K562 (cell line): ENCODE results near the gene GABRD. TPM values are rescaled to one million over a fixed set of nuclear protein-coding genes. Genes with fewer than 3 reads are reported as not detected.
A peak's percentile ranks its signal among the peaks of the same experiment; 100 is the strongest.

Experiments
- ATAC-seq: fragments of 200-7000 bp; cut with Tn5 transposase; 3 replicates; pipeline ENCODE4 v1.9.1; 2020; ENCODE audit warnings: moderate library complexity
- BruUV-seq: library from RNA; stranded (reverse); fragments of 400-500 nt; replicated peaks from 2 replicates; lab custom pipeline; 2021; lab: Mats Ljungman, UMichigan
- CTCF ChIA-PET: fragments of 300-600 bp; formaldehyde crosslinking; extraction: SDS; loops from one replicate; lab custom pipeline; 2021; ENCODE audit warnings: low intra/inter-chr PET ratio; lab: Yijun Ruan, JAX
- POLR2A ChIA-PET: fragments of 300-600, 350-650 bp; sonication (Branson Sonifier 250); formaldehyde crosslinking; extraction: SDS; loops from one replicate; lab custom pipeline; 2021; ENCODE audit warnings: antibody characterized with exemption, inconsistent platforms; lab: Yijun Ruan, JAX
- DNase-seq, 4 experiments: peaks; one replicate each; pipeline versions ENCODE4 v3.0.0 to v3.0.0-alpha.2; 2011 to 2018; ENCODE audit warnings: low spot score in 3 of 4, mixed read lengths in 3 of 4; ENCODE audit errors: extremely low read depth in 1 of 4
- FAIRE-seq: peaks from 2 replicates; lab custom pipeline; 2011; peaks lifted over from hg19 to GRCh38; lab: Jason Lieb, UNC
- H2AFZ ChIP-seq: 2 replicates; pipeline ENCODE4 v1.6.0; 2011; ENCODE audit warnings: low read depth, low read length, control low read depth, inconsistent platforms
- H3K27ac ChIP-seq: fragments of 200-600 bp; 3 replicates; pipeline ENCODE4 v1.8.0; 2011; ENCODE audit warnings: low read depth, mild to moderate bottlenecking, control low read depth, inconsistent platforms, low read length, moderate library complexity, mixed read lengths; ENCODE audit errors: extremely low read depth
- H3K27me3 ChIP-seq, 2 experiments: fragments of 300-600 bp in 1 of 2; 2 replicates in 1 of 2; 3 replicates in 1 of 2; pipeline versions ENCODE4 v1.6.0 to v1.8.0; 2011; ENCODE audit warnings: inconsistent platforms in 2 of 2, low read length in 2 of 2, mild to moderate bottlenecking in 1 of 2, mixed read lengths in 1 of 2, moderate library complexity in 1 of 2; ENCODE audit not compliant: control insufficient read depth in 2 of 2, insufficient read depth in 2 of 2
- H3K36me3 ChIP-seq: fragments of 300-600 bp; 3 replicates; pipeline ENCODE4 v1.8.0; 2011; ENCODE audit warnings: mild to moderate bottlenecking, low read length, inconsistent platforms; ENCODE audit not compliant: control insufficient read depth, insufficient read depth
- H3K4me1 ChIP-seq, 2 experiments: fragments of 200-600 bp in 1 of 2; replicated peaks in 1 of 2; 2 replicates in 1 of 2; 3 replicates in 1 of 2; pipeline versions ENCODE4 v1.5.1 to v1.8.0; 2011; ENCODE audit warnings: inconsistent platforms in 2 of 2, low read length in 2 of 2, mild to moderate bottlenecking in 1 of 2, mixed read lengths in 1 of 2, moderate library complexity in 1 of 2; ENCODE audit not compliant: control insufficient read depth in 2 of 2, insufficient read depth in 2 of 2
- H3K4me2 ChIP-seq: 2 replicates; pipeline ENCODE4 v1.6.1; 2011; ENCODE audit warnings: low read length, control low read depth, inconsistent platforms, mixed read lengths; ENCODE audit not compliant: insufficient read depth
- H3K4me3 ChIP-seq: fragments of 200-600 bp; sonication (generic), shearing (Covaris generic); 2 replicates; pipeline ENCODE4 v1.5.1; 2016; ENCODE audit warnings: control low read depth, inconsistent platforms
- H3K79me2 ChIP-seq: fragments of 200-600 bp; 3 replicates; pipeline ENCODE4 v1.8.0; 2011; ENCODE audit warnings: low read length, inconsistent platforms; ENCODE audit not compliant: control insufficient read depth, insufficient read depth
- H3K9ac ChIP-seq, 2 experiments: 2 replicates each; pipeline versions ENCODE4 v1.6.0 to v1.6.1; 2011; ENCODE audit warnings: low read depth in 2 of 2, low read length in 2 of 2, control low read depth in 1 of 2, inconsistent platforms in 1 of 2, mild to moderate bottlenecking in 1 of 2, mixed read lengths in 1 of 2; ENCODE audit not compliant: insufficient read depth in 1 of 2
- H3K9me1 ChIP-seq: one replicate; pipeline ENCODE4 v1.6.0; 2011; ENCODE audit warnings: inconsistent platforms, mild to moderate bottlenecking, low read length, moderate library complexity; ENCODE audit not compliant: control insufficient read depth, insufficient read depth
- H3K9me3 ChIP-seq: replicated peaks from 2 replicates; pipeline ENCODE4 v1.5.1; 2011; ENCODE audit warnings: low read depth, low read length, inconsistent platforms; ENCODE audit not compliant: control insufficient read depth, insufficient read depth
- H4K20me1 ChIP-seq: replicated peaks from 2 replicates; pipeline ENCODE4 v1.6.1; 2011; ENCODE audit warnings: low read length, inconsistent platforms, mixed read lengths; ENCODE audit not compliant: control insufficient read depth, insufficient read depth
- CBFA2T3 ChIP-seq: fragments of 450-650 bp; IDR thresholded peaks from 2 replicates; pipeline ENCODE4 v1.6.1; 2017
- KLF6 ChIP-seq: fragments of 250-450 bp; sonication (Bioruptor Pico); IDR thresholded peaks from 2 replicates; pipeline ENCODE4 v1.4.0; 2020; ENCODE audit warnings: mild to moderate bottlenecking, moderate library complexity, borderline replicate concordance
- PHF8 ChIP-seq: fragments of 200-600 bp; sonication (generic); IDR thresholded peaks from 2 replicates; pipeline ENCODE4 v1.6.1; 2012; ENCODE audit warnings: mixed run types, mild to moderate bottlenecking, inconsistent platforms, low read length, moderate library complexity, borderline replicate concordance
- POLR3A ChIP-seq: IDR thresholded peaks from 2 replicates; pipeline ENCODE4 v1.6.1; 2011; ENCODE audit warnings: borderline replicate concordance, mild to moderate bottlenecking, moderate library complexity; ENCODE audit not compliant: insufficient read length, insufficient read depth; ENCODE audit errors: extremely low read depth
- RHOXF2B ChIP-seq: fragments of 250-450 bp; sonication (Bioruptor Pico); conservative IDR thresholded peaks from 2 replicates; pipeline ENCODE4 v1.5.1; 2021
- STAT5A ChIP-seq: IDR thresholded peaks from 2 replicates; pipeline ENCODE4 v1.6.1; 2012; ENCODE audit warnings: low read length, inconsistent platforms, borderline replicate concordance
- ZC3H4 ChIP-seq: sonication (generic); formaldehyde crosslinking; IDR thresholded peaks from 2 replicates; pipeline ENCODE4 v1.9.0; 2021; ENCODE audit warnings: missing genetic modification reagents, borderline replicate concordance
- ZNF324 ChIP-seq: fragments of 250-450 bp; sonication (Bioruptor Pico); IDR thresholded peaks from 2 replicates; pipeline ENCODE4 v1.4.0; 2020; ENCODE audit warnings: mild to moderate bottlenecking
- WGBS: fragments of 100-300 bp; shearing (Covaris generic); methylation state at CpG from one replicate; pipeline ENCODE4 v1.1.6; 2016; ENCODE audit warnings: low coverage, mixed read lengths; ENCODE audit not compliant: insufficient coverage; ENCODE audit errors: missing lambda C conversion rate; 5-methylcytosine and 5-hydroxymethylcytosine counted together
- in situ Hi-C: fragments of 300-500 bp; cut with MboI; formaldehyde crosslinking; loops from 4 replicates; pipeline ENCODE4 v1.15.0; 2018; ENCODE audit warnings: inconsistent platforms, mixed read lengths
- intact Hi-C: fragments of 100-400 bp; cut with micrococcal nuclease; formaldehyde crosslinking; loops from 2 replicates; pipeline ENCODE4 v1.14.2; 2022
- polyA plus RNA-seq, 8 experiments: library from polyadenylated mRNA; depleted of rRNA in 4 of 8; stranded (reverse) in 5 of 8; unstranded in 3 of 8; fragments of >200 nt; fragmentation: Nextera tagmentation in 2 of 8; fragmentation: Illumina TruSeq in 1 of 8; extraction: Ambion mirVana in 2 of 8; extraction: Trizol in 1 of 8; gene quantifications; 2 replicates each; pipeline versions ENCODE4 v1.2.1 to v1.2.3, GENCODE V29; 2011 to 2014; ENCODE audit warnings: inconsistent platforms in 1 of 8, missing spikeins in 1 of 8
- total RNA-seq, 7 experiments: library from RNA; depleted of rRNA in 6 of 7; stranded (reverse); fragments of >200 nt in 6 of 7; fragmentation: Illumina TruSeq in 2 of 7; extraction: Trizol in 2 of 7; gene quantifications; 2 replicates each; pipeline versions ENCODE4 v1.2.1 to v1.2.3, GENCODE V29; 2011 to 2021; ENCODE audit warnings: low replicate concordance in 1 of 7
- TF ChIP-seq, protein P1 (sequence below): sonication (generic); formaldehyde crosslinking; IDR thresholded peaks from 2 replicates; pipeline ENCODE4 v1.8.0; 2022; ENCODE audit warnings: missing genetic modification reagents, mild to moderate bottlenecking, moderate library complexity, borderline replicate concordance
- TF ChIP-seq, protein P2 (sequence below): fragments of 250-450 bp; sonication (Bioruptor Pico); IDR thresholded peaks from 2 replicates; pipeline ENCODE4 v1.6.1; 2021; ENCODE audit warnings: mild to moderate bottlenecking
- TF ChIP-seq, protein P3 (sequence below), 2 experiments: IDR thresholded peaks in 1 of 2; conservative IDR thresholded peaks in 1 of 2; 2 replicates each; pipeline ENCODE4 v1.6.1; 2016; ENCODE audit warnings: low read depth in 2 of 2, mild to moderate bottlenecking in 1 of 2, missing compliant biosample characterization in 1 of 2, missing genetic modification characterization in 1 of 2, moderate library complexity in 1 of 2

GABRD gene
- total and polyA plus RNA-seq, 9 of the 15 experiments (the other 6 are each of a cell fraction or from before 2014, with no cell fraction given) = 0.07 TPM; not detected in 8

DNA sequence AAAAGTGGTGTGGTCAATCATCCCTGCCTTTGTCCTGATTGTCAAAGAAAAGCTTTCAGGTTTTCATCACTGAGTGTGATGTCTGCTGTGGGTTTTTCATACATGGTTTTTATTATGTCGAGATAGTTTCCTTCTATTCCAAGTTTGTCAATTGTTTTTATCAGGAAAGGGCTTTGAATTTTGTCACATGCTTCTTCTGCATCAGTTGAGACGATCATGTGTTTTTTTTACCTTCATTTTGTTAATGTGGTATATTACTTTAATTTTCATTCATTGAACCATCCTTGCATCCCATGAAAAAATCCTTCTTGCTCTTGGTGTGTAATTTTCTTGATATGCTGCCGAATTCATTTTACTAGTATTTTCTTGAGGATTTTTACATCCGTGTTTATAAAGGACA lies 46.6 kb downstream of the GABRD start:
- intact Hi-C loops (no loop called here), in situ Hi-C loops (no loop called here)
- ATAC-seq (no peak), DNase-seq (no peak), FAIRE-seq (no peak)
- no peaks in the 10 kb centered on the region for H3K36me3 ChIP-seq
- H3K9me1 ChIP-seq = no peaks in the 10 kb centered on the region
- no peak overlapping the region for H2AFZ ChIP-seq
- 3% methylated on average over 4 of the region's 4 CpGs for WGBS
- H3K9me3 ChIP-seq = no peaks in the 10 kb centered on the region
- peaks cover 0 to 19% of the 10 kb centered on the region in 2 experiments; a peak in 1 of 5 replicates for H3K4me1 ChIP-seq
- no peak overlapping the region for H3K4me3 ChIP-seq
- H3K27me3 ChIP-seq = peaks cover 72 to 74% of the 10 kb centered on the region in 2 experiments
- no TSS peak for BruUV-seq
- H3K4me2 ChIP-seq = no peak overlapping the region
- H3K9ac ChIP-seq = no peak overlapping the region
- H3K27ac ChIP-seq = no peak overlapping the region
- H4K20me1 ChIP-seq = peaks cover 9% of the 10 kb centered on the region; the same call in 1 of the 2 replicates
- ChIA-PET POLR2A (no interaction called here), CTCF (no interaction called here)
- peak; percentile 76 for TF ChIP-seq ZNF324 (CRISPR knock-in tag)
- TF ChIP-seq ZC3H4 (CRISPR knock-in tag) = no peak
- H3K79me2 ChIP-seq = no peaks in the 10 kb centered on the region

DNA sequence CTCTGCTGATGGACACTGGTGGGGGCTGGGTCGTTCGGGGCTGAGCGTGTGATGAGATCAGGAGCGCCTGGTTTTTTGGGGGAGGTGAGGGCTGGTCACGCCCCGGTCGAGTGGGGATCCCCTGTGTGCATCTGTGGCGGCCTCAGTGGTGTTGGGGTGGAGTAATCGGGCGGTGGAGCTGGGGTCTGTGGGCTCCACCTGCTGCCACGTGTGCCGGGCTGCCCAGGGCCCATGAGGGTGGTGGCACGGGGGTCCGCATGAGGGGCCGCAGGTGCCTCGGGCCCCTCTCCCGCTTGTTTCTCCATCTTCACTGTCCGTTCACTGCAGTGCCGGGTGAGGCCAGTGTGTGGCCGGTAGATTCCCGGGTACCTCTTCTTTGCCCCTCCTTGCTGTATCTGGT lies 48.2 kb downstream of the GABRD start:
- Histone ChIP-seq H3K4me1 (peaks cover 0 to 13% of the 10 kb centered on the region in 2 experiments; a peak in 1 of 5 replicates), H3K79me2 (no peaks in the 10 kb centered on the region), H3K9ac (no peak overlapping the region), H3K27me3 (peaks cover 71 to 77% of the 10 kb centered on the region in 2 experiments), H3K9me1 (no peaks in the 10 kb centered on the region), H3K36me3 (no peaks in the 10 kb centered on the region), H4K20me1 (peaks cover 4% of the 10 kb centered on the region; the same call in 1 of the 2 replicates), H3K9me3 (no peaks in the 10 kb centered on the region), H3K4me2 (no peak overlapping the region), H2AFZ (no peak overlapping the region), H3K4me3 (no peak overlapping the region), H3K27ac (no peak overlapping the region)
- in situ Hi-C loops (no loop called here), intact Hi-C loops (no loop called here)
- no peak for FAIRE-seq
- no peak for ATAC-seq
- ChIA-PET POLR2A (no interaction called here), CTCF (no interaction called here)
- no TSS peak for BruUV-seq
- WGBS = 10% methylated on average over 21 of the region's 21 CpGs
- DNase-seq = no peak
- TF ChIP-seq KLF6 (CRISPR knock-in tag) = no peak
- TF ChIP-seq, protein P1, sequence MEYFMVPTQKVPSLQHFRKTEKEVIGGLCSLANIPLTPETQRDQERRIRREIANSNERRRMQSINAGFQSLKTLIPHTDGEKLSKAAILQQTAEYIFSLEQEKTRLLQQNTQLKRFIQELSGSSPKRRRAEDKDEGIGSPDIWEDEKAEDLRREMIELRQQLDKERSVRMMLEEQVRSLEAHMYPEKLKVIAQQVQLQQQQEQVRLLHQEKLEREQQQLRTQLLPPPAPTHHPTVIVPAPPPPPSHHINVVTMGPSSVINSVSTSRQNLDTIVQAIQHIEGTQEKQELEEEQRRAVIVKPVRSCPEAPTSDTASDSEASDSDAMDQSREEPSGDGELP (CRISPR knock-in tag) = no peak
- no peak for TF ChIP-seq STAT5A
- TF ChIP-seq, protein P2, sequence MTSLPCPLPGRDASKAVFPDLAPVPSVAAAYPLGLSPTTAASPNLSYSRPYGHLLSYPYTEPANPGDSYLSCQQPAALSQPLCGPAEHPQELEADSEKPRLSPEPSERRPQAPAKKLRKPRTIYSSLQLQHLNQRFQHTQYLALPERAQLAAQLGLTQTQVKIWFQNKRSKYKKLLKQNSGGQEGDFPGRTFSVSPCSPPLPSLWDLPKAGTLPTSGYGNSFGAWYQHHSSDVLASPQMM (CRISPR knock-in tag) = no peak
- no peak for TF ChIP-seq CBFA2T3
- no peak for TF ChIP-seq RHOXF2B (CRISPR knock-in tag)
- TF ChIP-seq POLR3A = no peak
- TF ChIP-seq, protein P3, sequence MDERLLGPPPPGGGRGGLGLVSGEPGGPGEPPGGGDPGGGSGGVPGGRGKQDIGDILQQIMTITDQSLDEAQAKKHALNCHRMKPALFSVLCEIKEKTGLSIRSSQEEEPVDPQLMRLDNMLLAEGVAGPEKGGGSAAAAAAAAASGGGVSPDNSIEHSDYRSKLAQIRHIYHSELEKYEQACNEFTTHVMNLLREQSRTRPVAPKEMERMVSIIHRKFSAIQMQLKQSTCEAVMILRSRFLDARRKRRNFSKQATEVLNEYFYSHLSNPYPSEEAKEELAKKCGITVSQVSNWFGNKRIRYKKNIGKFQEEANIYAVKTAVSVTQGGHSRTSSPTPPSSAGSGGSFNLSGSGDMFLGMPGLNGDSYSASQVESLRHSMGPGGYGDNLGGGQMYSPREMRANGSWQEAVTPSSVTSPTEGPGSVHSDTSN (CRISPR knock-in tag; IDR thresholded peaks at IDR 0.05; ENCODE audit: low read depth) = no peak
- TF ChIP-seq, protein P3 (tag; conservative IDR thresholded peaks at IDR 0.05; ENCODE audit: low read depth) = no peak
- no peak for TF ChIP-seq PHF8
